Activated naive CD4-positive, alpha-beta T cell treated with anti-CD3 and anti-CD28 coated beads for 36 hours (primary cell): ENCODE results near the gene COL23A1. TPM values are rescaled to one million over a fixed set of nuclear protein-coding genes. Genes with fewer than 3 reads are reported as not detected.
"Not testable (repeated sequence)": the region's sequence is repeated elsewhere in the genome, so short reads cannot be mapped to it uniquely, and the experiment has no call there.

ENCODE experiments used
- CTCF ChIA-PET: fragments of 350-600 bp; sonication (Branson Sonifier 250); formaldehyde crosslinking; loops from one replicate; lab custom pipeline; 2021; ENCODE audit warnings: antibody characterized with exemption; lab: Charles Lee
- DNase-seq: peaks from one replicate; pipeline ENCODE4 v3.0.0-alpha.2; 2020
- H3K27ac Mint-ChIP-seq: one replicate; pipeline ENCODE4 v1.8.0; 2021; ENCODE audit warnings: mild to moderate bottlenecking, mixed read lengths
- H3K27me3 Mint-ChIP-seq: one replicate; pipeline ENCODE4 v1.8.0; 2021; ENCODE audit warnings: low read depth, mixed read lengths
- H3K36me3 Mint-ChIP-seq: one replicate; pipeline ENCODE4 v1.8.0; 2021; ENCODE audit warnings: low read depth, mixed read lengths
- H3K4me1 Mint-ChIP-seq: one replicate; pipeline ENCODE4 v1.8.0; 2021; ENCODE audit warnings: low read depth, mixed read lengths
- H3K4me3 Mint-ChIP-seq: one replicate; pipeline ENCODE4 v1.8.0; 2021; ENCODE audit warnings: mild to moderate bottlenecking, moderate library complexity, mixed read lengths
- H3K9me3 Mint-ChIP-seq: one replicate; pipeline ENCODE4 v1.8.0; 2021; ENCODE audit warnings: mixed read lengths
- intact Hi-C: fragments of 100-400 bp; cut with micrococcal nuclease; formaldehyde crosslinking; loops from one replicate; pipeline ENCODE4 v1.15.1; 2023
- total RNA-seq, 2 experiments: library from RNA; stranded (reverse); gene quantifications; one replicate each; pipeline ENCODE4 v1.2.3, GENCODE V29; 2021

Gene COL23A1
- total RNA-seq, 2 experiments from 2014 or later, result 0.07 TPM; not detected in 1

DNA sequence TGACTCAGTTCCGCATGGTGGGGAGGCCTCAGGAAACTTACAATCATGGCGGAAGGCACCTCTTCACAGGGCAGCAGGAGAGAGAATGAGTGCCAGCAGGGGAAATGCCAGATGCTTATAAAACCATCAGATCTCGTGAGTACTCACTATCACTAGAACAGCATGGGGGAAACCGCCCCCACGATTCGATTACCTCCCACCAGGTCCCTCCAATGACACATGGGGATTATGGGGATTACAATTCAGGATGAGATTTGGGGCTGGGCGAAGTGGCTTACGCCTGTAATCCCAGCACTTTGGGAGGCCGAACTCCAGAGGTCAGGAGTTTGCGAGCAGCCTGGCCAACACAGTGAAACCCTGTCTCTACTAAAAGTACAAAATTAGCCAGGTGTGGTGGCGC is 392.0 kb downstream of the COL23A1 start:
- H3K4me1 Mint-ChIP-seq, DNase-seq, H3K4me3 Mint-ChIP-seq, H3K36me3 Mint-ChIP-seq, intact Hi-C loops, H3K9me3 Mint-ChIP-seq, H3K27ac Mint-ChIP-seq, CTCF ChIA-PET, H3K27me3 Mint-ChIP-seq: not testable (repeated sequence)

DNA sequence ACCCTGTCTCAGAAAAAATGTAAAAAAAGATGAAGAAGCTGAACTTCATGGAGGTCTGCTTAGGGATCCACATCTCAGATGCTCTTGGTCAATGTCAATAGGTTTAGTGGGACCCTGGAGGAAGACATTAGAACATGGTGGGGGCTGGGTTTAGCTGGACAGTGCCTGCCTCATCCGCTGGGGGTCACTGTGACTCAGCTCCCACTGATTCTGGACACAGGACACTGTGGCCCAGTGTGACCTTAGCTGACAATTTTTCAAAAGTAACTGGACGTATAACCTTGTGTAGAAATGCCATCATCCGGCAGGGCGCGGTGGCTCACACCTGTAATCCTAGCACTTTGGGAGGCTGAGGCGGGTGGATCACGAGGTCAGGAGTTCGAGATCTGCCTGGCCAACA is 393.2 kb downstream of the COL23A1 start:
- intact Hi-C loops, result no loop called here
- H3K36me3 Mint-ChIP-seq, result no peaks in the 10 kb centered on the region
- CTCF ChIA-PET, result interaction anchor here (1.0 kb wide), 1 partner anchor 121 kb away, joined by 3 read pairs; no protein-coding TSS in a partner anchor
- H3K27ac Mint-ChIP-seq, result no peak overlapping the region
- peaks cover 2% of the 10 kb centered on the region for H3K4me1 Mint-ChIP-seq
- DNase-seq, result no peak
- peaks cover 6% of the 10 kb centered on the region for H3K27me3 Mint-ChIP-seq
- H3K4me3 Mint-ChIP-seq, result no peak overlapping the region
- no peaks in the 10 kb centered on the region for H3K9me3 Mint-ChIP-seq

DNA sequence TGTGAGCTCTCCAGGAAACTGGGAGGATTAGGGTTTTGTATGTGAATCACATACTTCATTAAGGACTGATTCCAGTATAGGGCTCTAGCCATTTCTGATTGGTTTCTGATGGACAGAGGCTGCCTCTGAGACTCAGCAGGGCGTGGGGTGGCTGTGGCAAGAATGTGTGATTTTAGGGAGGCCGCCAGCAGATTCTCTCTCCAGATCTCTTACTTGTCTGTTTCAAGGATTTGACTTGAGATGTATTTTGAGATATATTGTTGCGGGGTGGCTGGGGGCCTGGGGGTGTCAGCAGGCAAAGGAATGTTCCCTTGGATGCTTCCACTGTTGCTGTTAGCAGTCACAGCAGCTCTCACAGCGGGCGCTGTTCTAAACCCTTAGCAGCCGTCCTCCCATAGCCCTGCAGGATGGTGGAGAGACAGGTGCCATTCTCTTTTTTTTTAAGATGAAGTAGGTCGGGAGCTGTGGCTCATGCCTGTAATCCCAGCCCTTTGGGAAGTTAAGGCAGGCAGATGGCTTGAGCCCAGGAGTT is 393.8 kb downstream of the COL23A1 start:
- Mint-ChIP-seq H3K27me3 (peaks cover 6% of the 10 kb centered on the region), H3K9me3 (no peaks in the 10 kb centered on the region), H3K36me3 (no peaks in the 10 kb centered on the region), H3K4me1 (peaks cover 2% of the 10 kb centered on the region), H3K4me3 (no peak overlapping the region), H3K27ac (no peak overlapping the region)
- intact Hi-C loops, result no loop called here
- DNase-seq, result no peak
- CTCF ChIA-PET, result interaction anchor here (1.0 kb wide), 1 partner anchor 121 kb away, joined by 3 read pairs; no protein-coding TSS in a partner anchor

DNA sequence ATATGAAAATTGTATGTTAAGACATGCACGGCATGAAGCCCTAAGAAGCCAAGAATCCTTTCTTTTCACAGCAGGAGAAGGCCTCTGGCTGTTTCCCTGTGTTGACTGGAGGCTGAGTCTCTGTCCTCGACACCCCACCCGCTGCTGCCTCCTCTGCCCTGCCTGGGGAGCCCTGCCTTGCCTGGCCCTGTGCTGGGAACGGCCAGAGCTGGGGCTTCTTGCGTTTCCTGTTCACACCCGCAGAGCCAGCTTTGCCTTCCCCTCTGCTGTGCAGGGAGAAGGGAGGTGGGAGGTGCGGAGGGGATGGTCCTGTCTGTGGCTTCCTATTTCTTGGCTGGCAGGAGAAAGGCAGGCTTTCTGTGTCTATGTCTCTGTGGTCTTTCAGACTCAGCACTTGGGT is 396.2 kb downstream of the COL23A1 start:
- CTCF ChIA-PET, result no interaction called here
- no peak overlapping the region for H3K27ac Mint-ChIP-seq
- intact Hi-C loops, result no loop called here
- H3K36me3 Mint-ChIP-seq, result no peaks in the 10 kb centered on the region
- H3K4me3 Mint-ChIP-seq, result no peak overlapping the region
- DNase-seq, result no peak
- peaks cover 6% of the 10 kb centered on the region for H3K27me3 Mint-ChIP-seq
- H3K9me3 Mint-ChIP-seq, result no peaks in the 10 kb centered on the region
- peaks cover 2% of the 10 kb centered on the region for H3K4me1 Mint-ChIP-seq

DNA sequence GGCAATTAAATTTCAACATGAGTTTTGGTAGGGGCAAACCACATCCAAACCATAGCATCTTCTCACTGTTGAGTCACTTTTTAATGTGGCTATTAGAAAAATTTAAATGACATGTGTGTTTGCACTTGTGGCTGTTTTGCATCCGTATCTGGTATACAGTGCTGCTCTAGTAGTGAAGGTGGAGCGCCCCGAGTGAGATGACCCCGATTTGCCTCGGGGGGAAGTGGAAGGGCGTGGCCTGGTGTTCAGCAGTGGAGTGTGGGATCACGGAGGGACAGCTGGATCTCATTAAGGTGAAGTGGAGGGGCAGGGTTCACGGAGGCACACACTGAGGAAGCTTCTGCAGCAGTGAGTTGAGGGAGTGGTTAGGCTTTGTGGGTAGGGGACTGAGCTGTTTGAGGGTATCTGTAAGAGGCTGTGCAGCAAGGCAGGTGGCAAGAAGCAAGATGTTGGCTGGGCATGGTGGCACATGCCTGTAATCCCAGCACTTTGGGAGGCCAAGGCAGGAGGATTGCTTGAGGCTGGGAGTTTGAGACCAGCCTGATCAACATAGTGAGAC is 396.9 kb downstream of the COL23A1 start:
- H3K9me3 Mint-ChIP-seq, result no peaks in the 10 kb centered on the region
- H3K4me1 Mint-ChIP-seq, result peaks cover 2% of the 10 kb centered on the region
- no peak for DNase-seq
- intact Hi-C loops, result no loop called here
- H3K27me3 Mint-ChIP-seq, result peaks cover 6% of the 10 kb centered on the region
- CTCF ChIA-PET, result no interaction called here
- H3K27ac Mint-ChIP-seq, result no peak overlapping the region
- H3K36me3 Mint-ChIP-seq, result no peaks in the 10 kb centered on the region
- no peak overlapping the region for H3K4me3 Mint-ChIP-seq

DNA sequence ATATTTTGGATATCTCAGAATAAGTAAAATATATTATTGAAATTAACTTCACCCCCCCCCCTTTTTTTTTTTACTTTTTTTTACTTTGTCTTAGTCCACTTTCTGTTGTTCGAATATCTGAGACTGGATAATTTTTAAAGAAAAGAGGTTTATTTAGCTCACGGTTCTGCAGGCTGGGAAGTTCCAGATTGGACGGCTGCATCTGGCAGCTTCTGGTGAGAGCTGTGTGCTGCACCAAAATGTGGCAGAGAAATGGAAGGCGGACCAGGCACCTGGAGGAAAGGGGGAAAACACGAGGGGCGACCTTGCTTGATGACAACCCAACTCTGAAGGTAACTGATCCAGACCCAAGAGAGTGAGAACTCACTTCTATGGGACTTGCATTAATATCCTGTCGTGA is 397.4 kb downstream of the COL23A1 start:
- no peak for DNase-seq
- H3K27ac Mint-ChIP-seq, result no peak overlapping the region
- H3K36me3 Mint-ChIP-seq, result no peaks in the 10 kb centered on the region
- peaks cover 2% of the 10 kb centered on the region for H3K4me1 Mint-ChIP-seq
- CTCF ChIA-PET, result no interaction called here
- H3K9me3 Mint-ChIP-seq, result no peaks in the 10 kb centered on the region
- H3K27me3 Mint-ChIP-seq, result peaks cover 6% of the 10 kb centered on the region
- H3K4me3 Mint-ChIP-seq, result no peak overlapping the region
- intact Hi-C loops, result no loop called here

DNA sequence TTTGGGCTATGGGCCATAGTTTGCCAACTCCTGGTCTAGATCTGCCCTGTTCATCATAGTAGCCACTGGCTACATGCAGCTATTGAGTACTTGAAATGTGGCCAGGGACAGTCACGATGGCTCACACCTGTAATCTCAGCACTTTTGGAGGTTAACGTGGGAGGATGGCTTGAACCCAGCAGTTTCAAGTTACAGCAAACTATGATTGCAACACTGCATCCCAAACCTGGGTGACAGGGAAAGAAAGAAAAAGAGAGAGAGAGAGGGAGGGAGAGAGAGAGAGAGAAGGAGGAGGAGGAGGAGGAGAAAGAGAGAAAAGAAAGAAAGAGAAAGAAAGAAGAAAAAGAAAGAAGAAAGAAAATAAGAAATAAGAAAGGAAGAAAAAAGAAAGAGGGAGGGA is 397.9 kb downstream of the COL23A1 start:
- peaks cover 6% of the 10 kb centered on the region for H3K27me3 Mint-ChIP-seq
- no peak for DNase-seq
- H3K27ac Mint-ChIP-seq, result no peak overlapping the region
- peaks cover 2% of the 10 kb centered on the region for H3K4me1 Mint-ChIP-seq
- H3K9me3 Mint-ChIP-seq, result no peaks in the 10 kb centered on the region
- intact Hi-C loops, result no loop called here
- H3K4me3 Mint-ChIP-seq, result no peak overlapping the region
- CTCF ChIA-PET, result no interaction called here
- no peaks in the 10 kb centered on the region for H3K36me3 Mint-ChIP-seq

DNA sequence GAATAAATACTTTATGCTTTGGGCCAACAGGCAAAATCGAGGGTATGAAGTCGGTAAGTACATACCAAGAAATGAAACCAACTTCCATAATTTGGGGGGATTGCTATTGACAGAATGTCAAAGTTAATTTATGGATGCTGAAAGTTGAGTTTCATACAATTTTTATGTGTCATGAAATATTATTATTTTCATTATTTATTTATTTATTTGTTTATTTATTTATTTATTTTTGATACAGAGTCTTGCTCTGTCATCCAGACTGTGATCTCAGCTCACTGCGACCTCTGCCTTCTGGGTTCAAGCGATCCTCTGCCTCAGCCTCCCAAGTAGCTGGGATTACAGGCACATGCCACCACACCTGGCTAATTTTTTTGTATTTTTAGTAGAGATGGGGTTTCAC is 398.5 kb downstream of the COL23A1 start:
- Mint-ChIP-seq H3K27me3 (peaks cover 6% of the 10 kb centered on the region), H3K9me3 (no peaks in the 10 kb centered on the region), H3K36me3 (no peaks in the 10 kb centered on the region), H3K4me1 (peaks cover 2% of the 10 kb centered on the region), H3K4me3 (no peak overlapping the region), H3K27ac (no peak overlapping the region)
- CTCF ChIA-PET, result no interaction called here
- no peak for DNase-seq
- intact Hi-C loops, result no loop called here

DNA sequence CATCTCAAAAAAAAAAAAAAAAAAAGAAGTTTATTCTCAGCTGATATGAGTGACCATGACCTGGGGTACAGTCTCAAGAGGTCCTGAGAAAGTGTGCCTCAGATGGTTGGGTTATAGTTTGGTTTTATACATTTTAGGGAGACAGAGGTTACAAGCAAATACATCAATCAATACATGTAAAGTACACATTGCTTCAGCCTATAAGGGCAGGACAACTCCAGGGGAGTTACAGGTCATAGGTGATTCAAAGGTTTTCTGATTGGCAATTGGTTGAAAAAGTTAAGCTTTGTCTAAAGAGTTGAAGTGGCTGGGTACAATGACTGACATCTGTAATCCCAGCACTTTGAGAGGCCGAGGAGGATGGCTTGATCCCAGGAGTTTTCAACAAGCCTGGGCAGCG is 400.8 kb downstream of the COL23A1 start:
- Mint-ChIP-seq H3K4me1 (peaks cover 2% of the 10 kb centered on the region), H3K36me3 (no peaks in the 10 kb centered on the region), H3K9me3 (no peaks in the 10 kb centered on the region), H3K27ac (no peak overlapping the region), H3K4me3 (no peak overlapping the region), H3K27me3 (peaks cover 6% of the 10 kb centered on the region)
- intact Hi-C loops, result no loop called here
- DNase-seq, result no peak
- CTCF ChIA-PET, result no interaction called here

Other genes with a start within 250 kb of the COL23A1 start
- 10 to 100 TPM; 33.9 to 34.9 TPM for gene CLK4, start 36.7 kb upstream of the COL23A1 start, total RNA-seq
- gene ZNF354A, start 140.3 kb upstream of the COL23A1 start, total RNA-seq, result 1 to 10 TPM; 7.7 to 8.5 TPM